Upper lobe of left lung (tissue), 6 donors: ENCODE measurements around the gene IL13RA1. TPM values are rescaled to one million over a fixed set of nuclear protein-coding genes. Genes with fewer than 3 reads are reported as not detected.

ENCODE experiments used
- ATAC-seq, 2 donors: fragments of 200-7000 bp; cut with Tn5 transposase; one replicate each; pipeline ENCODE4 v1.9.1; 2022; ENCODE audit warnings: mild to moderate bottlenecking in 2 of 2, moderate library complexity in 2 of 2; ENCODE audit not compliant: low FRiP score in 2 of 2
- DNase-seq, 2 donors: peaks; one replicate each; pipeline ENCODE4 v3.0.0-alpha.2; 2019 to 2020
- H3K27ac ChIP-seq, 4 donors: fragments of 200-600 bp; sonication (generic); one replicate each; pipeline ENCODE4 v1.5.1; 2016 to 2019
- H3K27me3 ChIP-seq, 4 donors: fragments of 200-600 bp; sonication (generic); one replicate each; pipeline ENCODE4 v1.5.1; 2017 to 2019
- H3K36me3 ChIP-seq, 4 donors: fragments of 200-600 bp; sonication (generic); one replicate each; pipeline ENCODE4 v1.5.1; 2016 to 2019
- H3K4me1 ChIP-seq, 4 donors: fragments of 200-600 bp; sonication (generic); one replicate each; pipeline ENCODE4 v1.5.1; 2018 to 2019
- H3K4me3 ChIP-seq, 4 donors: fragments of 200-600 bp; sonication (generic); one replicate each; pipeline ENCODE4 v1.5.1; 2017 to 2019; ENCODE audit warnings: mild to moderate bottlenecking in 2 of 4, moderate library complexity in 1 of 4
- H3K9me3 ChIP-seq, 4 donors: fragments of 200-600 bp; sonication (generic); one replicate each; pipeline ENCODE4 v1.5.1; 2018 to 2019
- EP300 ChIP-seq, 4 donors: sonication (generic); formaldehyde crosslinking; IDR thresholded peaks; one replicate each; pipeline ENCODE4 v1.5.1; 2017; ENCODE audit warnings: antibody characterized with exemption in 4 of 4, control low read depth in 2 of 4
- POLR2A ChIP-seq, 4 donors: fragments of 450-650 bp; IDR thresholded peaks; one replicate each; pipeline ENCODE4 v1.5.1; 2016 to 2017; ENCODE audit warnings: antibody characterized with exemption in 4 of 4, mild to moderate bottlenecking in 2 of 4
- POLR2AphosphoS5 ChIP-seq, 2 donors: sonication (generic); formaldehyde crosslinking; IDR thresholded peaks; one replicate each; pipeline ENCODE4 v1.5.1; 2017; ENCODE audit warnings: antibody characterized with exemption in 2 of 2
- WGBS, 2 donors: methylation state at CpG; one replicate each; pipeline ENCODE4 v1.1.5; 2017 to 2018; 5-methylcytosine and 5-hydroxymethylcytosine counted together
- small RNA-seq, 4 donors: library from RNA; depleted of rRNA; stranded (forward); fragments of <200 nt; gene quantifications; one replicate each; pipeline ENCODE3, GENCODE V24; 2016
- total RNA-seq, 6 donors: library from RNA; depleted of rRNA in 4 of 6; stranded (reverse); fragments of >200 nt in 4 of 6; gene quantifications; one replicate each; pipeline versions ENCODE4 v1.1.0 to v1.2.1, GENCODE V29; 2016 to 2021
- TF ChIP-seq, protein P1 (sequence below), 6 experiments: fragments of 450-650 bp in 4 of 6; fragments of 200-600 bp in 2 of 6; sonication (generic) in 2 of 6; IDR thresholded peaks; one replicate each; pipeline ENCODE4 v1.5.1; 2016 to 2019; ENCODE audit warnings: antibody characterized with exemption in 6 of 6
- donor health status: DM: no; HTN: no; CAD: no; lungs with moderate emphysema.
- donor health status: DM: no; HTN: yes; CAD: no; lungs with severe emphysema.

The IL13RA1 gene
- total RNA-seq, 6 donors from 2014 or later = 22.4 to 83.3 (median 67.0) TPM

DNA sequence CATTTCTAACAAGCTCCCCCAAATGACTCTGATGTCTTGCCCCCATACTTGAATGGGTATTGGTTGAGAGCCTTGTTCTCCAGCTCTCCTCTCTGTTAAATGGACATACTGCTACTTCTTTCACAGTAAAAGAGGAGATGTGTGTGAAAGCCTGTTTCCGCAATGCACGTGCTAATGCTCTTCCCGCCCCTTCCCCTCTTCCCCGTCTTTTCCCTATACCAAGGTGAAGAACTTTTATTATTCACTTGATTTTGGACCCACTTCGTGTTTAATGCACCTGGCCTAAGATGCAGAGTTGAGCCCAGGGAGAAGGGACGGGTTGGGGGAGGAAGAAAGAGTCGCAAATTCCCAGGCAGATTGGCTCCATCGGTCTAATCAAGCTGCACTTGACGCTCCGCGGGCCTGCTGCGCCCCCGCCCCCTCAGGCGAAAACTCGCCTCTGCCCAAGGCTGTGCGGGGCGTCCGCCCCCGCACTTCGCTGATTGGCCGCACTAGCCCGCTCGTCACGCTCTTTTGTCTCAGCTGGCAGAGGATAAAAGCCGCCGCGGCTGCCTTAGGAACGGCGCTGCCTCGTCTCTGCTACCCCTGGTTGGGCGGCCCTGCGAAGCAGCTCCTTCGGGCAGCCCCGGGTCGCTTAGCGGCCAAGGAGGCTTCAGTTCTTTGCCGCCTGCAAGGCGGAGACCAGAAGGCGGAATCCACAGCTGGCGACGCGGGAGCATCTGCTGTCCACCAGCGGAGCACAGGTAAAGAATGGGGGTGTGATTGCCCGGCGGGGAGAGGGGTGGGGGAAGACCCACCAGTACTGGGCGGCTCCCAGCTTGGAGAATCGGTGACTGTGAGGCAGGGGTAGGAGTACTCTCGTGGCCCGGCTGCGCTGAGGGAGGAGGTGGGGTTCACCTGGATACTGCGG is 96.1 kb downstream of the IL13RA1 start, which contains the start of gene ZCCHC12:
TSS of gene ZCCHC12 (plus strand) at position 562 of the 910 bp plus-strand sequence. CDS start 1,421 bp downstream, outside the sequence.
- peaks cover 0 to 9% (median 0%) of the 10 kb centered on the region in 4 donors for H3K27me3 ChIP-seq
- peak; percentile 48 to 87 for DNase-seq
- ATAC-seq = peak; percentile 54 to 82
- H3K36me3 ChIP-seq = no peaks in the 10 kb centered on the region
- H3K27ac ChIP-seq = no peak within 1 kb of the TSS
- 17 to 33% methylated on average over 8 to 51 of the region's 51 CpGs for WGBS, 2 donors
- H3K4me3 ChIP-seq = peak within 1 kb of the TSS in 3 of 4 donors; percentile 18 to 36 (median 28)
- H3K4me1 ChIP-seq = peaks cover 4 to 15% (median 10%) of the 10 kb centered on the region in 4 donors
- TF ChIP-seq EP300 (IDR thresholded peaks at IDR 0.05) = no peak
- TF ChIP-seq, protein P1, sequence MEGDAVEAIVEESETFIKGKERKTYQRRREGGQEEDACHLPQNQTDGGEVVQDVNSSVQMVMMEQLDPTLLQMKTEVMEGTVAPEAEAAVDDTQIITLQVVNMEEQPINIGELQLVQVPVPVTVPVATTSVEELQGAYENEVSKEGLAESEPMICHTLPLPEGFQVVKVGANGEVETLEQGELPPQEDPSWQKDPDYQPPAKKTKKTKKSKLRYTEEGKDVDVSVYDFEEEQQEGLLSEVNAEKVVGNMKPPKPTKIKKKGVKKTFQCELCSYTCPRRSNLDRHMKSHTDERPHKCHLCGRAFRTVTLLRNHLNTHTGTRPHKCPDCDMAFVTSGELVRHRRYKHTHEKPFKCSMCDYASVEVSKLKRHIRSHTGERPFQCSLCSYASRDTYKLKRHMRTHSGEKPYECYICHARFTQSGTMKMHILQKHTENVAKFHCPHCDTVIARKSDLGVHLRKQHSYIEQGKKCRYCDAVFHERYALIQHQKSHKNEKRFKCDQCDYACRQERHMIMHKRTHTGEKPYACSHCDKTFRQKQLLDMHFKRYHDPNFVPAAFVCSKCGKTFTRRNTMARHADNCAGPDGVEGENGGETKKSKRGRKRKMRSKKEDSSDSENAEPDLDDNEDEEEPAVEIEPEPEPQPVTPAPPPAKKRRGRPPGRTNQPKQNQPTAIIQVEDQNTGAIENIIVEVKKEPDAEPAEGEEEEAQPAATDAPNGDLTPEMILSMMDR (IDR thresholded peaks at IDR 0.05) = no peak
- no peak for TF ChIP-seq POLR2AphosphoS5 (IDR thresholded peaks at IDR 0.05)
- no peak for TF ChIP-seq POLR2A (IDR thresholded peaks at IDR 0.05)
- H3K9me3 ChIP-seq = no peaks in the 10 kb centered on the region

DNA sequence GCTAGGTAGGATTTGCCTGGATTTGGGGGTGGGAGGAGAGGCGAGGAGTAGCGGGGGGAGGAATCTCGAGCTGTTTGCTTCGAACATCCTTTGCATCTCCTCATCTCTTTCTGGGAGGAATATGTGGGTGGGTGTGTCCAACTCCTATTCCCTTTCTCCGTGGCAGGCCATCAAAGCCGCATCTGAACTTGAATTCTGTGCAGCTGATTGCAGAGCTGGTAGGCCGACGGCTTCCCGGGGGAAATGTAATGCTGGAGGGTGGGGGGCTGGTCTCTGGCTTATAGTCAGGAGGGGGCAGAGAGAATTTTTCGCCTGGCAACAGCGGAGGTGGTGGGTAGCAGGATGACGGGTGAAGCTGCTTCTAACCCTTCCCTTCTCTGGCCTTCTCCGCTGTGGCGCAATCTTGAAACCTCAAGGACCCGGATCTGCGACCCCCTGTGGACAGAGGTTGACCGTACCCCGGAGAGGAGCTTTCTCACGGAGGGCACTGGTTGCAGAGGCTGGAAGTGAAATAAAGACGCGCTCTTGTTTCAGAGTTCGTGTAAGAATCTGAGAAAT is 96.8 kb downstream of the IL13RA1 start:
- TF ChIP-seq EP300 (IDR thresholded peaks at IDR 0.05) (no peak), POLR2A (IDR thresholded peaks at IDR 0.05) (no peak), POLR2AphosphoS5 (IDR thresholded peaks at IDR 0.05) (no peak)
- TF ChIP-seq, protein P1 (IDR thresholded peaks at IDR 0.05) = no peak
- Histone ChIP-seq H3K27me3 (peaks cover 0 to 9% (median 0%) of the 10 kb centered on the region in 4 donors), H3K4me3 (peak overlapping the region in 3 of 4 donors; percentile 18 to 36 (median 28)), H3K9me3 (no peaks in the 10 kb centered on the region), H3K27ac (no peak overlapping the region), H3K4me1 (peaks cover 4 to 15% (median 10%) of the 10 kb centered on the region in 4 donors), H3K36me3 (no peaks in the 10 kb centered on the region)
- peak in 1 of 2 donors; percentile 10 for ATAC-seq
- DNase-seq = no peak
- 20 to 39% methylated on average over 10 to 22 of the region's 22 CpGs for WGBS, 2 donors

DNA sequence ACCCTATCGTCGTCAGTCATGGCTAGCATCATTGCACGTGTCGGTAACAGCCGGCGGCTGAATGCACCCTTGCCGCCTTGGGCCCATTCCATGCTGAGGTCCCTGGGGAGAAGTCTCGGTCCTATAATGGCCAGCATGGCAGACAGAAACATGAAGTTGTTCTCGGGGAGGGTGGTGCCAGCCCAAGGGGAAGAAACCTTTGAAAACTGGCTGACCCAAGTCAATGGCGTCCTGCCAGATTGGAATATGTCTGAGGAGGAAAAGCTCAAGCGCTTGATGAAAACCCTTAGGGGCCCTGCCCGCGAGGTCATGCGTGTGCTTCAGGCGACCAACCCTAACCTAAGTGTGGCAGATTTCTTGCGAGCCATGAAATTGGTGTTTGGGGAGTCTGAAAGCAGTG is 97.8 kb downstream of the IL13RA1 start:
- Histone ChIP-seq H3K4me3 (no peak overlapping the region), H3K36me3 (no peaks in the 10 kb centered on the region), H3K27ac (no peak overlapping the region), H3K4me1 (peaks cover 4 to 15% (median 10%) of the 10 kb centered on the region in 4 donors), H3K9me3 (no peaks in the 10 kb centered on the region), H3K27me3 (peaks cover 0 to 9% (median 0%) of the 10 kb centered on the region in 4 donors)
- 18 to 51% methylated on average over 3 to 16 of the region's 16 CpGs for WGBS, 2 donors
- TF ChIP-seq POLR2A (IDR thresholded peaks at IDR 0.05) = no peak
- TF ChIP-seq EP300 (IDR thresholded peaks at IDR 0.05) = no peak
- no peak for TF ChIP-seq POLR2AphosphoS5 (IDR thresholded peaks at IDR 0.05)
- TF ChIP-seq, protein P1 (IDR thresholded peaks at IDR 0.05) = no peak
- no peak for DNase-seq
- ATAC-seq = no peak

DNA sequence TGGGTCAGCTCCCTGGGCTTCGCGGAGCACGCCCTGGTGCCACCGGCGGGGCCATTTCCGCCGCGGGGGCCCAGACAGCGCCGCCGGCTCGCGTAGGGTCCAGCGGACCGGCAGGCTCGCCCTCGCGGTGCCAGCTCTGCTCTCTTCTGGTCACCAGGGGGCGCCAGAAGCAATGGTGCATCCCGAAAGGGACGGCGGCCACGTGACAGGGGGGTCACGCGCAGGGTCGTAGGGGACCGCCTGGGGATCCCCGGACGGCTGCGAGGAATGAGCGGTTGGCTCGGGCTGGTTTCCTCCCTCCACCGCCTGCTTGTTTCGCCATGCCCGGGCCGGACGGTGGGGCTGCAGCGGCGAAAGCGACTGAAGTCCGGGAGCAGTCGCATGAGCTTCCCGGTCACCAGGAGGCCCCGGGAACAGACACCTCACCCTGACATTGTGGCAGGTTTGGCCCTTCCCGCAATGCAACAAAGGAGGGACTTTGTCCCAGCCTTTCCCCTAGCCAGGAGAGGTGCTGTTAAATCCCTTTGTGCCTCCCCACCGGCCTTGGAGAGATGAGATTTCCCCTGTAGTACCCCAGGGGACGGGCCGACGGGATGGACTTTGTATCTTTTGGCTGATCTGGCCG is 112.0 kb downstream of the IL13RA1 start:
- no peak for TF ChIP-seq EP300 (IDR thresholded peaks at IDR 0.05)
- TF ChIP-seq, protein P1 (IDR thresholded peaks at IDR 0.05) = peak; percentile 64 to 90 (median 88)
- Histone ChIP-seq H3K9me3 (no peaks in the 10 kb centered on the region), H3K4me3 (peak overlapping the region in 3 of 4 donors; percentile 34 to 51 (median 48)), H3K36me3 (no peaks in the 10 kb centered on the region), H3K4me1 (no peaks in the 10 kb centered on the region), H3K27ac (peak overlapping the region in 1 of 4 donors; percentile 58), H3K27me3 (no peaks in the 10 kb centered on the region)
- ATAC-seq (peak; percentile 89 to 96), DNase-seq (peak; percentile 85 to 92)
- WGBS, 2 donors = 6 to 55% methylated on average over 3 to 50 of the region's 50 CpGs

Small RNA genes within 50 kb of the gene (small RNA-seq; reads per million reads assigned to genes)
- 0 reads per million in 4 donors for gene RF00566

Other genes with a start within 250 kb of the IL13RA1 start
- gene DOCK11, start 231.8 kb upstream of the IL13RA1 start, total RNA-seq = 10 to 100 TPM; 20.6 to 51.6 (median 42.1) TPM
- 1 to 10 TPM in 2 of 6 donors, under 1 TPM in 1, not detected in 3; 0.46 to 3.6 (median 1.1) TPM for gene ZCCHC12, start 96.2 kb downstream of the IL13RA1 start, total RNA-seq
- 10 to 100 TPM; 24.6 to 66.0 (median 40.8) TPM for gene LONRF3, start 247.0 kb downstream of the IL13RA1 start, total RNA-seq